ENCODE measurements around the gene CRYL1. TPM values are rescaled to one million over a fixed set of nuclear protein-coding genes. Genes with fewer than 3 reads are reported as not detected.

Gene CRYL1
- total and polyA plus RNA-seq, 2 of the 4 experiments (the other 2 are of a cell fraction), result 11.7 to 16.4 TPM

- Histone ChIP-seq H4K8ac (ENCODE audit: low read depth in 2 of 2, low read length in 2 of 2) (peak overlapping the region; percentile 10 to 41; a peak in 2 of 4 replicates), H3K4me1 (ENCODE audit: control insufficient read depth, insufficient read depth, low read length) (0 out of 2 replicates have a peak, but pooled peaks cover 2% of the 10 kb centered on the region), H3K79me1 (ENCODE audit: low read depth in 1 of 2, low read length in 2 of 2) (peaks cover 10 to 18% of the 10 kb centered on the region in 2 experiments), H3K56ac (ENCODE audit: extremely low read depth, insufficient read depth, low read length) (no peak overlapping the region), H3K4me2 (ENCODE audit: low read depth, low read length) (peak overlapping the region; percentile 99), H4K5ac (ENCODE audit: low read depth, low read length) (peak overlapping the region; percentile 15; the same call in 1 of the 2 replicates), H2BK120ac (ENCODE audit: low read depth, low read length) (0 out of 2 replicates have a peak overlapping the region, but pooled peaks have one; percentile 5), H3K36me3 (ENCODE audit: control insufficient read depth, insufficient read depth, low read length) (no peaks in the 10 kb centered on the region), H3K27me3 (ENCODE audit: control insufficient read depth, insufficient read depth, low read length) (no peaks in the 10 kb centered on the region), H2AK9ac (replicated peaks; ENCODE audit: low read depth, low read length, poor library complexity) (no peak overlapping the region), H3K4ac (ENCODE audit: low read depth, low read length) (peak overlapping the region; percentile 14), H2AK5ac (ENCODE audit: low read depth, low read length) (no peak overlapping the region), H3K23ac (ENCODE audit: low read depth, low read length) (0 out of 2 replicates have a peak overlapping the region, but pooled peaks have one; percentile 3), H2BK20ac (ENCODE audit: low read depth, low read length) (no peak overlapping the region), H3K9ac (ENCODE audit: low read depth, low read length) (no peak overlapping the region; the same call in 1 of the 2 replicates), H2BK5ac (ENCODE audit: low read depth, low read length, poor library complexity, severe bottlenecking) (peak overlapping the region; percentile 5), H3K9me1 (ENCODE audit: insufficient read depth, low read length) (peaks cover 3% of the 10 kb centered on the region; the same call in 1 of the 2 replicates), H4K20me1 (ENCODE audit: insufficient read depth, low read length) (no peaks in the 10 kb centered on the region), H3K18ac (ENCODE audit: low read depth, low read length) (no peak overlapping the region; the same call in 1 of the 2 replicates), H2AFZ (replicated peaks; ENCODE audit: low read length, poor library complexity) (peak overlapping the region; percentile 70), H3K14ac (replicated peaks; ENCODE audit: low read depth, low read length) (no peak overlapping the region), H3K27ac (ENCODE audit: insufficient read depth, low read length) (no peak overlapping the region; the same call in 1 of the 2 replicates), H3K9me3 (ENCODE audit: control insufficient read depth, insufficient read depth, low read length) (no peaks in the 10 kb centered on the region), H2BK15ac (ENCODE audit: low read depth, low read length) (no peak overlapping the region), H3K4me3 (ENCODE audit: insufficient read depth, low read depth, low read length) (peak overlapping the region; percentile 28; the same call in 1 of the 2 replicates), H4K91ac (ENCODE audit: insufficient read depth, low read depth, low read length) (no peak overlapping the region)
- no peak for TF ChIP-seq ELK1 (IDR thresholded peaks at IDR 0.05; ENCODE audit: borderline replicate concordance, low read depth, low read length)
- no peak for TF ChIP-seq RAD21 (IDR thresholded peaks at IDR 0.05; ENCODE audit: low read length)
- TF ChIP-seq RCOR1 (IDR thresholded peaks at IDR 0.05; ENCODE audit: insufficient replicate concordance, low read length), result no peak
- TF ChIP-seq RFX5 (IDR thresholded peaks at IDR 0.05; ENCODE audit: low read depth, low read length), result no peak
- TF ChIP-seq MXI1 (IDR thresholded peaks at IDR 0.05; ENCODE audit: borderline replicate concordance, low read depth, low read length), result no peak
- TF ChIP-seq SMC3 (IDR thresholded peaks at IDR 0.05; ENCODE audit: low read depth, low read length), result no peak
- no peak for TF ChIP-seq MAZ (IDR thresholded peaks at IDR 0.05; ENCODE audit: borderline replicate concordance, low read depth, low read length)
- TF ChIP-seq NFE2L2 (IDR thresholded peaks at IDR 0.05; ENCODE audit: low read depth, low read length), result no peak
- no peak for TF ChIP-seq POLR2A (IDR thresholded peaks at IDR 0.05; ENCODE audit: low read depth, low read length)
- no peak for TF ChIP-seq FOS (IDR thresholded peaks at IDR 0.05; ENCODE audit: low read depth, low read length)
- no peak for TF ChIP-seq CTCF (conservative IDR thresholded peaks at IDR 0.05; ENCODE audit: low read depth, low read length)
- TF ChIP-seq CHD1 (IDR thresholded peaks at IDR 0.05; ENCODE audit: low read depth, low read length), result no peak
- no peak for TF ChIP-seq MAFK (IDR thresholded peaks at IDR 0.05; ENCODE audit: low read depth, low read length)
- no peak for TF ChIP-seq USF2 (IDR thresholded peaks at IDR 0.05; ENCODE audit: low read depth, low read length)
- no peak for TF ChIP-seq CEBPB (IDR thresholded peaks at IDR 0.05; ENCODE audit: low read depth, low read length)
- TF ChIP-seq BHLHE40 (IDR thresholded peaks at IDR 0.05; ENCODE audit: low read depth, low read length), result no peak
- no TSS peak for BruUV-seq (replicated peaks)
- no CpG with 5 or more reads among the region's 6 CpGs for WGBS, 2 experiments (ENCODE audit: extremely low coverage in 2 of 2, insufficient read length in 1 of 2)
- dilution Hi-C loops (cut with HindIII; ENCODE audit: low sequenced_read_pairs, unreplicated experiment) (no loop called here), intact Hi-C loops (cut with micrococcal nuclease) (loop anchor here (1.0 to 5.0 kb wide), 2 partner anchors 41 to 161 kb away; partner anchors contain the start of gene IFT88), in situ Hi-C loops (cut with MboI; ENCODE audit: low sequenced_read_pairs) (no loop called here)
- ChIA-PET CTCF (no interaction called here), POLR2A (ENCODE audit: unreplicated experiment) (no interaction called here)
- ATAC-seq (ENCODE audit: low read depth), result no peak
- DNase-seq, result peak; percentile 19
These were observed 1.0 kb upstream of the CRYL1 start for GRCh38 chr13:20526664-20527063.
